ENCODE data around the gene USP32.

The USP32 gene

DNA sequence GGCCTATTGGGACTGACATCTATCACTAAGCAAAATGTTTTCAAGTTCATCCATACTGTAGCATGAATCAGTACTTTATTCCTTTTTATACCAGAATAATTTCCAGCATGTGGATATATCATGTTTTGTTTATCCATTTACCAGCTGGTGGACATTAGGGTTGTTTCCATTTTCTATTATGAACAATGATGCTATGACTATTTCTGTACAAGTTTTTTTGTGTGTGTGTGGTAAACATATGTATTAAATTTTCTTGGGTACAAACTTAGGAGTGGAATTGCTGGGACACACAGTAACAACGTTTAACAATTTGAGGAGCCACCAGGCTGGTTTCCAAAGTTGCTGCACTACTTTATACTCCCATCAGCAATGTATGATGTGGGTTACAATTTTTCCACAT is 91.0 kb downstream of the USP32 start:
- Histone ChIP-seq H3K79me2 (ENCODE audit: insufficient read depth, low read length) (peaks cover 48% of the 10 kb centered on the region), H3K4me2 (ENCODE audit: low read depth, low read length, poor library complexity, severe bottlenecking) (no peak overlapping the region), H3K27me3 (ENCODE audit: insufficient read depth, low read length, poor library complexity, severe bottlenecking) (no peaks in the 10 kb centered on the region), H3K4me3 (ENCODE audit: low read length, poor library complexity, severe bottlenecking) (no peak overlapping the region), H3K9ac (ENCODE audit: low read depth, low read length, poor library complexity, severe bottlenecking) (no peak overlapping the region), H2AFZ (ENCODE audit: low read length) (no peak overlapping the region), H3K9me3 (ENCODE audit: insufficient read depth, low read depth, low read length) (no peaks in the 10 kb centered on the region; the same call in 1 of the 2 replicates), H3K4me1 (ENCODE audit: insufficient read depth, low read length, poor library complexity, severe bottlenecking) (peaks cover 7% of the 10 kb centered on the region), H3K9me2 (replicated peaks; ENCODE audit: low read depth, low read length) (no peaks in the 10 kb centered on the region), H4K20me1 (ENCODE audit: insufficient read depth, low read length, poor library complexity, severe bottlenecking) (peaks cover 3% of the 10 kb centered on the region), H3F3A (ENCODE audit: low read depth) (no peaks in the 10 kb centered on the region), H3K36me3 (ENCODE audit: insufficient read depth, low read length) (peaks cover 26% of the 10 kb centered on the region; the same call in 1 of the 2 replicates)
- TF ChIP-seq EZH2phosphoT487 (IDR thresholded peaks at IDR 0.05; ENCODE audit: borderline replicate concordance) = no peak
- TF ChIP-seq, protein P1, sequence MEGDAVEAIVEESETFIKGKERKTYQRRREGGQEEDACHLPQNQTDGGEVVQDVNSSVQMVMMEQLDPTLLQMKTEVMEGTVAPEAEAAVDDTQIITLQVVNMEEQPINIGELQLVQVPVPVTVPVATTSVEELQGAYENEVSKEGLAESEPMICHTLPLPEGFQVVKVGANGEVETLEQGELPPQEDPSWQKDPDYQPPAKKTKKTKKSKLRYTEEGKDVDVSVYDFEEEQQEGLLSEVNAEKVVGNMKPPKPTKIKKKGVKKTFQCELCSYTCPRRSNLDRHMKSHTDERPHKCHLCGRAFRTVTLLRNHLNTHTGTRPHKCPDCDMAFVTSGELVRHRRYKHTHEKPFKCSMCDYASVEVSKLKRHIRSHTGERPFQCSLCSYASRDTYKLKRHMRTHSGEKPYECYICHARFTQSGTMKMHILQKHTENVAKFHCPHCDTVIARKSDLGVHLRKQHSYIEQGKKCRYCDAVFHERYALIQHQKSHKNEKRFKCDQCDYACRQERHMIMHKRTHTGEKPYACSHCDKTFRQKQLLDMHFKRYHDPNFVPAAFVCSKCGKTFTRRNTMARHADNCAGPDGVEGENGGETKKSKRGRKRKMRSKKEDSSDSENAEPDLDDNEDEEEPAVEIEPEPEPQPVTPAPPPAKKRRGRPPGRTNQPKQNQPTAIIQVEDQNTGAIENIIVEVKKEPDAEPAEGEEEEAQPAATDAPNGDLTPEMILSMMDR (conservative IDR thresholded peaks at IDR 0.05; ENCODE audit: low read length) = no peak

- Histone ChIP-seq H3K79me2 (ENCODE audit: insufficient read depth, low read length) (peaks cover 39% of the 10 kb centered on the region), H3K4me1 (ENCODE audit: insufficient read depth, low read length, poor library complexity, severe bottlenecking) (peaks cover 2% of the 10 kb centered on the region), H3K36me3 (ENCODE audit: insufficient read depth, low read length) (peaks cover 26% of the 10 kb centered on the region; the same call in 1 of the 2 replicates), H3K4me2 (ENCODE audit: low read depth, low read length, poor library complexity, severe bottlenecking) (no peak overlapping the region), H3K9me3 (ENCODE audit: insufficient read depth, low read depth, low read length) (no peaks in the 10 kb centered on the region; the same call in 1 of the 2 replicates), H2AFZ (ENCODE audit: low read length) (no peak overlapping the region), H4K20me1 (ENCODE audit: insufficient read depth, low read length, poor library complexity, severe bottlenecking) (peaks cover 3% of the 10 kb centered on the region), H3K27me3 (ENCODE audit: insufficient read depth, low read length, poor library complexity, severe bottlenecking) (no peaks in the 10 kb centered on the region), H3K9ac (ENCODE audit: low read depth, low read length, poor library complexity, severe bottlenecking) (no peak overlapping the region), H3K9me2 (replicated peaks; ENCODE audit: low read depth, low read length) (no peaks in the 10 kb centered on the region), H3F3A (ENCODE audit: low read depth) (no peaks in the 10 kb centered on the region), H3K4me3 (ENCODE audit: low read length, poor library complexity, severe bottlenecking) (no peak overlapping the region)
- TF ChIP-seq EZH2phosphoT487 (IDR thresholded peaks at IDR 0.05; ENCODE audit: borderline replicate concordance) = no peak
- TF ChIP-seq, protein P1 (conservative IDR thresholded peaks at IDR 0.05; ENCODE audit: low read length) = no peak
Observed at GRCh38 chr17:60300011-60300410, 91.9 kb downstream of the USP32 start.

DNA sequence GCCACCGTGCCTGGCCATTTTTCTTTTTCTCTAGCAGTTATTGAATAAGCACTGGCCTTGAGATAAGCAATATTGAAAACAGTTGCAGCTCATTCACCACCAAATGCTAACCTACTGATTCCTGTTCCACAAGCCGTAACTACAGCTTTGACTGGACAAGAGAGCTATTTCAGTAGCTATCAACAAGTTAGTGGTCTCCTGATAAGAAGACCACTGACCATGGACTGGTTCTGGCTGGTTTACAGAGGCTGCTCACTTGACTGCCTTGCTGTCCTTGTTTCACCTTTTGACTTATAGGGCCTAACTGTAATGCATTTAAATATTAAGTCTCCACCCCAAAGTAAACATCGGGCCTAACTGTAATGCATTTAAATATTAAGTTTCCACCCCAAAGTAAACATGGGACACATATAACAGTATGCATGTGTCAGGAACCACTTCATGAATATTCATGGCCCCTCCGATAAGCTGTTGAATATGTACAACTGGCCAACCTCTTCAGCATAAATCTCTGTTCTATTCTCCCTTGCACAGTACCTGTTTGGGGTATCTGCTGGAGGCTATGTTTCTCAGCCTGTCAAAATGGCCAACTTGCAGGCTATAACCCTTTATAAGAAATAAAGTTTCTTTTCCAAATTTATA is 94.1 kb downstream of the USP32 start:
- Histone ChIP-seq H3K4me1 (ENCODE audit: insufficient read depth, low read length, poor library complexity, severe bottlenecking) (no peaks in the 10 kb centered on the region), H3F3A (ENCODE audit: low read depth) (no peaks in the 10 kb centered on the region), H3K9me2 (replicated peaks; ENCODE audit: low read depth, low read length) (no peaks in the 10 kb centered on the region), H4K20me1 (ENCODE audit: insufficient read depth, low read length, poor library complexity, severe bottlenecking) (peaks cover 3% of the 10 kb centered on the region), H3K4me2 (ENCODE audit: low read depth, low read length, poor library complexity, severe bottlenecking) (no peak overlapping the region), H3K27me3 (ENCODE audit: insufficient read depth, low read length, poor library complexity, severe bottlenecking) (no peaks in the 10 kb centered on the region), H3K9me3 (ENCODE audit: insufficient read depth, low read depth, low read length) (no peaks in the 10 kb centered on the region), H3K9ac (ENCODE audit: low read depth, low read length, poor library complexity, severe bottlenecking) (no peak overlapping the region), H3K36me3 (ENCODE audit: insufficient read depth, low read length) (peaks cover 40% of the 10 kb centered on the region; the same call in 1 of the 2 replicates), H3K4me3 (ENCODE audit: low read length, poor library complexity, severe bottlenecking) (no peak overlapping the region), H2AFZ (ENCODE audit: low read length) (no peak overlapping the region), H3K79me2 (ENCODE audit: insufficient read depth, low read length) (peaks cover 22% of the 10 kb centered on the region)
- TF ChIP-seq, protein P1 (conservative IDR thresholded peaks at IDR 0.05; ENCODE audit: low read length) = no peak
- TF ChIP-seq EZH2phosphoT487 (IDR thresholded peaks at IDR 0.05; ENCODE audit: borderline replicate concordance) = no peak

Measured in Loucy (cell line).